AG09309 (cell line): ENCODE measurements around the gene CNTNAP5.

Experiments used
- DNase-seq: peaks from one replicate; pipeline ENCODE4 v3.0.0-alpha.2; 2010; ENCODE audit warnings: low read depth
- H3K4me3 ChIP-seq: 2 replicates; pipeline ENCODE4 v1.5.1; 2011; ENCODE audit warnings: mild to moderate bottlenecking, low read depth, low read length, moderate library complexity; ENCODE audit not compliant: control insufficient read depth
- CTCF ChIP-seq: IDR thresholded peaks from 2 replicates; pipeline ENCODE4 v1.5.1; 2011; ENCODE audit warnings: mild to moderate bottlenecking, low read depth, low read length, inconsistent platforms; ENCODE audit not compliant: insufficient read depth, control insufficient read depth; ENCODE audit errors: missing control alignments

Gene CNTNAP5

GRCh38 chr2:124763611-124764010, 738.5 kb downstream of the CNTNAP5 start:
- no peak for DNase-seq

GRCh38 chr2:124774781-124775180, 749.7 kb downstream of the CNTNAP5 start:
- no peak for TF ChIP-seq CTCF
- H3K4me3 ChIP-seq, result no peak overlapping the region
- no peak for DNase-seq

More at GRCh38 chr2:124763611-124764010, 738.5 kb downstream of the CNTNAP5 start:
- no peak overlapping the region for H3K4me3 ChIP-seq
- TF ChIP-seq CTCF, result no peak

GRCh38 chr2:124776332-124776731, 751.2 kb downstream of the CNTNAP5 start:
- DNase-seq, result no peak
- no peak overlapping the region for H3K4me3 ChIP-seq
- no peak for TF ChIP-seq CTCF

- H3K4me3 ChIP-seq, result no peak overlapping the region
- no peak for TF ChIP-seq CTCF
- DNase-seq, result no peak
Measured at GRCh38 chr2:124778076-124778475, 753.0 kb downstream of the CNTNAP5 start.

- no peak overlapping the region for H3K4me3 ChIP-seq
- TF ChIP-seq CTCF, result no peak
- DNase-seq, result no peak
Measured at GRCh38 chr2:124796647-124797046, 771.6 kb downstream of the CNTNAP5 start.

- no peak overlapping the region for H3K4me3 ChIP-seq
- TF ChIP-seq CTCF, result no peak
- DNase-seq, result no peak
Measured at GRCh38 chr2:124797049-124797448, 772.0 kb downstream of the CNTNAP5 start.

GRCh38 chr2:124798551-124798950, 773.5 kb downstream of the CNTNAP5 start:
- DNase-seq, result no peak
- TF ChIP-seq CTCF, result no peak
- no peak overlapping the region for H3K4me3 ChIP-seq
